ENCODE data around the gene BET1.
"Not testable (repeated sequence)": the region's sequence is repeated elsewhere in the genome, so short reads cannot be mapped to it uniquely, and the experiment has no call there.

The BET1 gene

GRCh38 chr7:94004024-94004951 is at the start of gene BET1:
TSS of gene BET1 (minus strand) at chr7:94004355. CDS start at chr7:94004216, 139 bp downstream.
- DNase-seq (ENCODE audit: low read depth) = peak; percentile 85

- DNase-seq (ENCODE audit: low read depth) = no peak
Observed at GRCh38 chr7:94053532-94053931, 49.4 kb upstream of the BET1 start.

GRCh38 chr7:94052398-94053180 is 48.4 kb upstream of the BET1 start:
- no peak for DNase-seq (ENCODE audit: low read depth)

GRCh38 chr7:94050046-94050445 is 45.9 kb upstream of the BET1 start:
- DNase-seq (ENCODE audit: low read depth) = no peak

- no peak for DNase-seq (ENCODE audit: low read depth)
Observed at GRCh38 chr7:94049615-94050014, 45.5 kb upstream of the BET1 start.

GRCh38 chr7:94048755-94049154 is 44.6 kb upstream of the BET1 start:
- DNase-seq (ENCODE audit: low read depth) = no peak

- DNase-seq (ENCODE audit: low read depth) = no peak
Observed at GRCh38 chr7:94047956-94048355, 43.8 kb upstream of the BET1 start.

GRCh38 chr7:94045581-94045980 is 41.4 kb upstream of the BET1 start:
- DNase-seq (ENCODE audit: low read depth) = no peak

- DNase-seq (ENCODE audit: low read depth) = no peak
Observed at GRCh38 chr7:94044806-94045205, 40.7 kb upstream of the BET1 start.

GRCh38 chr7:94043299-94043698 is 39.1 kb upstream of the BET1 start:
- no peak for DNase-seq (ENCODE audit: low read depth)

- DNase-seq (ENCODE audit: low read depth) = no peak
Observed at GRCh38 chr7:94042381-94042780, 38.2 kb upstream of the BET1 start.

GRCh38 chr7:94041529-94041928 is 37.4 kb upstream of the BET1 start:
- DNase-seq (ENCODE audit: low read depth) = no peak

- DNase-seq (ENCODE audit: low read depth) = no peak
Observed at GRCh38 chr7:94040254-94040653, 36.1 kb upstream of the BET1 start.

- no peak for DNase-seq (ENCODE audit: low read depth)
Observed at GRCh38 chr7:94039368-94040035, 35.3 kb upstream of the BET1 start.

GRCh38 chr7:94031865-94032264 is 27.7 kb upstream of the BET1 start:
- DNase-seq (ENCODE audit: low read depth) = no peak

- no peak for DNase-seq (ENCODE audit: low read depth)
Observed at GRCh38 chr7:94030634-94031033, 26.5 kb upstream of the BET1 start.

- DNase-seq (ENCODE audit: low read depth) = no peak
Observed at GRCh38 chr7:94029976-94030375, 25.8 kb upstream of the BET1 start.

- no peak for DNase-seq (ENCODE audit: low read depth)
Observed at GRCh38 chr7:94028768-94029167, 24.6 kb upstream of the BET1 start.

GRCh38 chr7:94026619-94027018 is 22.5 kb upstream of the BET1 start:
- DNase-seq (ENCODE audit: low read depth) = not testable (repeated sequence)

GRCh38 chr7:94022550-94022949 is 18.4 kb upstream of the BET1 start:
- DNase-seq (ENCODE audit: low read depth) = no peak

- DNase-seq (ENCODE audit: low read depth) = no peak
Observed at GRCh38 chr7:94016786-94017185, 12.6 kb upstream of the BET1 start.

- no peak for DNase-seq (ENCODE audit: low read depth)
Observed at GRCh38 chr7:94015538-94015937, 11.4 kb upstream of the BET1 start.

GRCh38 chr7:94012746-94013145 is 8.6 kb upstream of the BET1 start:
- DNase-seq (ENCODE audit: low read depth) = no peak
